Panc1 (cell line): Measurements from ENCODE around the gene CEMIP. TPM values are rescaled to one million over a fixed set of nuclear protein-coding genes. Genes with fewer than 3 reads are reported as not detected.

ENCODE experiments used
- ATAC-seq: fragments of 200-7000 bp; cut with Tn5 transposase; 2 replicates; pipeline ENCODE4 v1.9.1; 2020; ENCODE audit warnings: mild to moderate bottlenecking, moderate library complexity
- BruUV-seq: library from RNA; stranded (reverse); fragments of 400-500 nt; replicated peaks from 2 replicates; lab custom pipeline; 2021; lab: Mats Ljungman, UMichigan
- CTCF ChIA-PET: fragments of 300-600 bp; sonication (Branson Sonifier 250); formaldehyde crosslinking; loops from one replicate; lab custom pipeline; 2022; ENCODE audit warnings: antibody characterized with exemption; lab: Charles Lee
- POLR2A ChIA-PET: fragments of 300-600 bp; sonication (Branson Sonifier 250); formaldehyde crosslinking; loops from one replicate; lab custom pipeline; 2022; ENCODE audit warnings: antibody characterized with exemption; lab: Charles Lee
- DNase-seq: peaks from one replicate; pipeline ENCODE4 v3.0.0-alpha.2; 2010; ENCODE audit warnings: low read depth, low spot score
- H3K27ac ChIP-seq: 2 replicates; pipeline ENCODE4 v1.5.1; 2011; ENCODE audit warnings: mild to moderate bottlenecking, low read length, inconsistent platforms
- H3K27me3 ChIP-seq: fragments of 200-500 bp; sonication (Bioruptor generic); 2 replicates; pipeline ENCODE4 v1.6.0; 2014; ENCODE audit warnings: low read length, inconsistent platforms; ENCODE audit not compliant: control insufficient read depth, insufficient read depth
- H3K36me3 ChIP-seq: fragments of 200-500 bp; sonication (Bioruptor generic); 2 replicates; pipeline ENCODE4 v1.5.1; 2014; ENCODE audit warnings: inconsistent platforms, mild to moderate bottlenecking, low read length, moderate library complexity; ENCODE audit not compliant: control insufficient read depth, insufficient read depth
- H3K4me1 ChIP-seq: 2 replicates; pipeline ENCODE4 v1.5.1; 2011; ENCODE audit warnings: inconsistent platforms, mild to moderate bottlenecking, low read length, moderate library complexity; ENCODE audit not compliant: control insufficient read depth, insufficient read depth
- H3K4me3 ChIP-seq, 2 experiments: 2 replicates each; pipeline ENCODE4 v1.5.1; 2011 to 2012; ENCODE audit warnings: low read depth in 2 of 2, low read length in 2 of 2, mild to moderate bottlenecking in 2 of 2, inconsistent platforms in 1 of 2, moderate library complexity in 1 of 2
- H3K9me3 ChIP-seq: fragments of 200-500 bp; sonication (Bioruptor generic); 2 replicates; pipeline ENCODE4 v1.5.1; 2014; ENCODE audit warnings: low read depth, mild to moderate bottlenecking, inconsistent platforms, low read length, moderate library complexity; ENCODE audit not compliant: control insufficient read depth, insufficient read depth
- CTCF ChIP-seq: fragments of 450-650 bp; IDR thresholded peaks from 2 replicates; pipeline ENCODE4 v1.5.1; 2017; ENCODE audit warnings: mild to moderate bottlenecking
- POLR2AphosphoS5 ChIP-seq: IDR thresholded peaks from 2 replicates; pipeline ENCODE4 v1.6.1; 2012; ENCODE audit warnings: mild to moderate bottlenecking, low read depth, low read length, moderate library complexity
- REST ChIP-seq, 2 experiments: IDR thresholded peaks; 2 replicates each; pipeline ENCODE4 v1.6.1; 2011 to 2012; ENCODE audit warnings: low read depth in 2 of 2, control low read depth in 1 of 2, low read length in 1 of 2, mild to moderate bottlenecking in 1 of 2, moderate library complexity in 1 of 2; ENCODE audit not compliant: insufficient read depth in 1 of 2
- SIN3A ChIP-seq: IDR thresholded peaks from 2 replicates; pipeline ENCODE4 v1.6.1; 2012; ENCODE audit warnings: low read depth, mild to moderate bottlenecking, low read length, moderate library complexity, borderline replicate concordance; ENCODE audit not compliant: insufficient read depth
- TCF7L2 ChIP-seq: IDR thresholded peaks from 2 replicates; pipeline ENCODE4 v1.6.1; 2011; ENCODE audit warnings: mild to moderate bottlenecking, low read depth, low read length, inconsistent platforms
- in situ Hi-C: cut with HindIII; loops from 2 replicates; pipeline ENCODE4 v1.10.0; 2016; ENCODE audit warnings: low sequenced_read_pairs, low pct_unique_long_range_greater_than_20kb
- intact Hi-C: fragments of 100-400 bp; cut with micrococcal nuclease; formaldehyde crosslinking; loops from one replicate; pipeline ENCODE4 v1.10.0; 2022; ENCODE audit not compliant: unreplicated experiment
- total RNA-seq: library from RNA; stranded (reverse); gene quantifications from one replicate; pipeline ENCODE4 v1.2.1, GENCODE V29; 2021; ENCODE audit not compliant: unreplicated experiment

The CEMIP gene
- total RNA-seq, 1 experiment from 2014 or later = 0.46 TPM

GRCh38 chr15:80816049-80816653, 37.0 kb downstream of the CEMIP start:
- intact Hi-C loops = no loop called here
- no TSS peak for BruUV-seq
- ChIA-PET CTCF (no interaction called here), POLR2A (no interaction called here)
- H3K36me3 ChIP-seq = no peaks in the 10 kb centered on the region
- H3K4me1 ChIP-seq = no peaks in the 10 kb centered on the region
- H3K27me3 ChIP-seq = peaks cover 16% of the 10 kb centered on the region
- no peaks in the 10 kb centered on the region for H3K9me3 ChIP-seq
- H3K4me3 ChIP-seq = no peak overlapping the region
- TF ChIP-seq SIN3A = no peak
- TF ChIP-seq REST (IDR thresholded peaks at IDR 0.05; ENCODE audit: insufficient read depth in 1 of 2, low read depth in 2 of 2, low read length in 1 of 2) = no peak
- TF ChIP-seq TCF7L2 = no peak
- no peak for TF ChIP-seq CTCF
- TF ChIP-seq POLR2AphosphoS5 = no peak
- in situ Hi-C loops = no loop called here
- H3K27ac ChIP-seq = no peak overlapping the region
- ATAC-seq (no peak), DNase-seq (no peak)

GRCh38 chr15:80816936-80817335, 37.8 kb downstream of the CEMIP start:
- H3K9me3 ChIP-seq = no peaks in the 10 kb centered on the region
- BruUV-seq = no TSS peak
- in situ Hi-C loops (no loop called here), intact Hi-C loops (no loop called here)
- CTCF ChIA-PET = no interaction called here
- no peaks in the 10 kb centered on the region for H3K4me1 ChIP-seq
- POLR2A ChIA-PET = no interaction called here
- H3K36me3 ChIP-seq = no peaks in the 10 kb centered on the region
- H3K27me3 ChIP-seq = peaks cover 16% of the 10 kb centered on the region
- no peak overlapping the region for H3K27ac ChIP-seq
- TF ChIP-seq TCF7L2 (no peak), REST (IDR thresholded peaks at IDR 0.05; ENCODE audit: insufficient read depth in 1 of 2, low read depth in 2 of 2, low read length in 1 of 2) (no peak), SIN3A (no peak), POLR2AphosphoS5 (no peak), CTCF (no peak)
- DNase-seq (no peak), ATAC-seq (no peak)
- no peak overlapping the region for H3K4me3 ChIP-seq
